Right lobe of liver (tissue), 4 donors: ENCODE measurements around the gene FAM78A.

Source experiments
- POLR2A ChIP-seq: fragments of 450-650 bp; IDR thresholded peaks from one replicate; pipeline ENCODE4 v1.6.1; 2017; ENCODE audit warnings: antibody characterized with exemption, mild to moderate bottlenecking
- TF ChIP-seq, protein P1 (sequence below), 4 donors: fragments of 200-600 bp in 3 of 4; fragments of 450-650 bp in 1 of 4; IDR thresholded peaks; one replicate each; pipeline versions ENCODE4 v1.5.1 to v1.8.0; 2016 to 2022; ENCODE audit warnings: antibody characterized with exemption in 4 of 4, mild to moderate bottlenecking in 2 of 4
- donor health status: DM: no; HTN: no; CAD: no.
- donor health status: DM: no; HTN: no; CAD: no.
- donor health status: DM: no; HTN: yes; CAD: no.

GRCh38 chr9:131254626-131255025 lies 21.7 kb downstream of the FAM78A start:
- TF ChIP-seq, protein P1, sequence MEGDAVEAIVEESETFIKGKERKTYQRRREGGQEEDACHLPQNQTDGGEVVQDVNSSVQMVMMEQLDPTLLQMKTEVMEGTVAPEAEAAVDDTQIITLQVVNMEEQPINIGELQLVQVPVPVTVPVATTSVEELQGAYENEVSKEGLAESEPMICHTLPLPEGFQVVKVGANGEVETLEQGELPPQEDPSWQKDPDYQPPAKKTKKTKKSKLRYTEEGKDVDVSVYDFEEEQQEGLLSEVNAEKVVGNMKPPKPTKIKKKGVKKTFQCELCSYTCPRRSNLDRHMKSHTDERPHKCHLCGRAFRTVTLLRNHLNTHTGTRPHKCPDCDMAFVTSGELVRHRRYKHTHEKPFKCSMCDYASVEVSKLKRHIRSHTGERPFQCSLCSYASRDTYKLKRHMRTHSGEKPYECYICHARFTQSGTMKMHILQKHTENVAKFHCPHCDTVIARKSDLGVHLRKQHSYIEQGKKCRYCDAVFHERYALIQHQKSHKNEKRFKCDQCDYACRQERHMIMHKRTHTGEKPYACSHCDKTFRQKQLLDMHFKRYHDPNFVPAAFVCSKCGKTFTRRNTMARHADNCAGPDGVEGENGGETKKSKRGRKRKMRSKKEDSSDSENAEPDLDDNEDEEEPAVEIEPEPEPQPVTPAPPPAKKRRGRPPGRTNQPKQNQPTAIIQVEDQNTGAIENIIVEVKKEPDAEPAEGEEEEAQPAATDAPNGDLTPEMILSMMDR (IDR thresholded peaks at IDR 0.05), result no peak
- TF ChIP-seq POLR2A, result no peak
